NCI-H187 treated with DMSO at 0.1 percent for 48 hours (cell line): ENCODE results near the gene LIN54.
A peak's percentile ranks its signal among the peaks of the same experiment; 100 is the strongest.

Source experiments
- DNase-seq: peaks from one replicate; lab custom pipeline; 2025; lab: John Stamatoyannopoulos, UW

Gene LIN54

DNA sequence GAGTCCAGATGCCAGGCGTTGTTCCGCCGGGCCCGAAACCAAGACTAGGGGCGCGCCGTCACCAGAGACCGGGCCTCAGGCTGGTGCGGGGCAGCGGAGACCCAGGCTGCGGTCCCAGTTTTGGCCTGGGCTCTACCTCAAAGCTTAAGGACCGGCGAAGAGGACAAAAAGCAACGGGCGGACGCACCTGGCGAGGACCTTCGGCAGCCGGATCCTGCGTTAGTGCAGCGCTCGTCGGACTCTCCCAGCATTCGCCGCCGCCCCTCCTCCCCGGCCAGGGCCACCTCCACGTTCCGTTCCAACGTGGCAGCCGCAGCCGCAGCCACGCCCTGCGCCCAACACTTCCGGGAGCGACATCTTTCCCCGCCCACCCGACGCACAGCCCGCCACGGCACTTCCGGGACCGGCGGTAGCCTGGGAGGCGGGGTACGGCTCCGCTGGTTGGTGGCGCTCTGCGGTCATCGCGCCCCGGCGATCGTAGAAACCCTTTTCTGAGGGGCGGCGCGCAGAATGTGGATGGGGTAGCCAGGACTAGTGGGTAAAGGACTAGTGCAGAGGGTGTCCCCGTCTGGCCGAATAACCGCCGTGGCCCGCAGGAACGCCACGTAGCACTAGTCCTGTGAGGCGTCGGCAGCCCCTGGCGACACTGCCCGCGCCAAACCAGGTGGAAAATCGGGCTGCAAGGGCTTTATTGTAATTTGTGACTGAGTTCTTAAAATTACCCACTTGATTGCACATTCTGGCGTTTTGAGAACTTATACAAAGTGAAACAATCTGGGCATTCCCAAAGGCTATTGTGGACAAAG, 119.5 kb downstream of the LIN54 start, which contains the start of gene SEC31A:
Gene SEC31A (minus strand): TSS at position 253 of the 806 bp plus-strand sequence. CDS start 9,217 bp downstream, outside the sequence.
- DNase-seq, result peak; percentile 90

DNA sequence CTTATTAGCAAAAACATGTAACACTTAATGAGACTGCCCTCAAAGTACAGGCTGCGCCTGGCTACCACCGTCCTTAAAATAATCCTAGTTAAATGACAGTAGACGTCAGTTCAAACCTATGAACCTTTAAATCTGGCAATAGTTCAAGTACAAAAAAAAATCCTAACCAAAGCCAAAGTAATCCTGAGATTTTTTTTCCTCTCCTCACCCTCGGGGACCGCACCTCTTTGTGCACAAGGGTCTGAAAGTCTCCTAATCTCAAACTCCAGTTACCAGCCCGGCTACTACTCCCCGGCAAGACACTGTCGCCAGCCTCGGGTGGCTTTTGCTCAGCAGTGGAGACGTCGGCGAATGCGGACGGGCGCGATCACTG, 120.1 kb downstream of the LIN54 start:
- DNase-seq, result no peak

DNA sequence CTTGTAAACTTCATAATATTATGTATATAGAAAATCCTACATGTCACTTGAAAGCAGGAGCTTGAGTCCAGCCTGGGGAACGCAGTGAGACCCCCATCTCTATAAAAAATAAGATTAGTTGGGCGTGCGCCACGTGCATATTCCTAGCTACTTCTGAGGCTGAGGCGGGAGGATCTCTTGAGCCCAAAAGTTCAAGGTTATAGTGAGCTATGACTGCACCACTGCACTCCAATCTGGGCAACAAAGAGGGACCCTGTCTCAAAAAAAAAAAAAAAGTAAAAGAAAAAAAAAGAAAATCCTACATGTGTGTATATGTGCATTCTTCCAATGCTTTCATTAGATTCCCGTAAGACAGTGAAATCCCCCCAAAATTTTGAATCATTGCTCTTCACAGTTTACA, 121.3 kb downstream of the LIN54 start:
- DNase-seq, result no peak

GRCh38 chr4:82886147-82886942, 124.3 kb downstream of the LIN54 start:
- no peak for DNase-seq

DNA sequence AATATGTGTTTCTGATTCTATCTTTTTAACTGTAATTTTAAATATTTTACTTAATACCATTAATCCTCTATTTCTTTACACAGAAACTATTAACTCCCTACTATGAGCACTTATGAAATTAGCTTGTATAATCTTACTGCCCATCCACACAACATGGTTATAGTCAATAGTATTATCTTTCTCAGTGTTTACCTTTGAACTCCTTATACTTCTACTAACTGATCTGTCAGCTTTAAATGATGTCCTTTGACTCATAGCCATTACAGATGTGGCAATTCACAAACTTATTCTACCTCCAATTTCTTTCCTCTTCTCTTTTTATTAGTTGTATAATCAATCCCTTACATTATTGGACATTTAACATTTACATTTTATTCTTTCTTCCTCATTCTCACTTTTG, 125.2 kb downstream of the LIN54 start:
- no peak for DNase-seq
